GM12891 (cell line): Measurements from ENCODE around the gene GPR160.
A peak's percentile ranks its signal among the peaks of the same experiment; 100 is the strongest.

Experiments
- DNase-seq: peaks from one replicate; pipeline ENCODE4 v3.0.0; 2011; ENCODE audit warnings: low spot score; ENCODE audit not compliant: insufficient read length
- FAIRE-seq: peaks from 2 replicates; lab custom pipeline; 2011; peaks lifted over from hg19 to GRCh38; lab: Jason Lieb, UNC
- PAX5 ChIP-seq: IDR thresholded peaks from 2 replicates; pipeline ENCODE4 v1.6.1; 2011; ENCODE audit warnings: low read length, moderate library complexity, mild to moderate bottlenecking; ENCODE audit not compliant: insufficient read depth, severe bottlenecking
- POLR2A ChIP-seq: IDR thresholded peaks from 2 replicates; pipeline ENCODE4 v1.6.1; 2011; ENCODE audit warnings: low read depth, low read length, control low read depth
- POLR2AphosphoS5 ChIP-seq: IDR thresholded peaks from 2 replicates; pipeline ENCODE4 v1.6.1; 2011; ENCODE audit warnings: low read depth, low read length, control low read depth
- POU2F2 ChIP-seq: IDR thresholded peaks from 2 replicates; pipeline ENCODE4 v1.6.1; 2011; ENCODE audit warnings: low read depth, mild to moderate bottlenecking, control low read depth, low read length, moderate library complexity
- SPI1 ChIP-seq: IDR thresholded peaks from 2 replicates; pipeline ENCODE4 v1.6.1; 2011; ENCODE audit warnings: low read depth, low read length, control low read depth
- TAF1 ChIP-seq: IDR thresholded peaks from 2 replicates; pipeline ENCODE4 v1.6.1; 2011; ENCODE audit warnings: low read depth, low read length, control low read depth

GPR160 gene

GRCh38 chr3:170024581-170024980 lies 13.2 kb upstream of the GPR160 start:
- DNase-seq, result no peak
- no peak for TF ChIP-seq PAX5
- no peak for FAIRE-seq

- no peak for DNase-seq
- FAIRE-seq, result no peak
- no peak for TF ChIP-seq POU2F2
- no peak for TF ChIP-seq SPI1
- TF ChIP-seq TAF1, result no peak
- no peak for TF ChIP-seq POLR2A
- TF ChIP-seq POLR2AphosphoS5, result no peak
- no peak for TF ChIP-seq PAX5
These were observed 10.3 kb upstream of the GPR160 start for GRCh38 chr3:170027233-170028102.

- DNase-seq, result no peak
- TF ChIP-seq POU2F2 (no peak), POLR2A (no peak), PAX5 (no peak), POLR2AphosphoS5 (no peak), TAF1 (no peak), SPI1 (no peak)
- FAIRE-seq, result no peak
These were observed 4.3 kb upstream of the GPR160 start for GRCh38 chr3:170033489-170033888.

GRCh38 chr3:170038434-170039110 lies 777 bp downstream of the GPR160 start:
- no peak for TF ChIP-seq POLR2A
- TF ChIP-seq SPI1, result peak; percentile 73
- no peak for TF ChIP-seq POLR2AphosphoS5
- peak; percentile 28 for DNase-seq
- FAIRE-seq, result peak; percentile 88

GRCh38 chr3:170040418-170040817 lies 2.6 kb downstream of the GPR160 start:
- FAIRE-seq, result peak; percentile 16
- no peak for DNase-seq
- TF ChIP-seq POLR2AphosphoS5 (no peak), POLR2A (no peak; the same call in 1 of the 2 replicates), POU2F2 (no peak), TAF1 (no peak)

GRCh38 chr3:170043506-170043905 lies 5.7 kb downstream of the GPR160 start:
- DNase-seq (no peak), FAIRE-seq (peak; percentile 78)
- TF ChIP-seq POLR2A (no peak), POU2F2 (no peak), PAX5 (no peak), SPI1 (no peak), POLR2AphosphoS5 (no peak), TAF1 (no peak)

- FAIRE-seq (no peak), DNase-seq (no peak)
- TF ChIP-seq TAF1 (no peak), PAX5 (no peak), POLR2A (no peak), SPI1 (no peak), POLR2AphosphoS5 (no peak), POU2F2 (no peak)
These were observed 6.5 kb downstream of the GPR160 start for GRCh38 chr3:170044271-170044670.

- FAIRE-seq (peak; percentile 87), DNase-seq (peak; percentile 26)
- TF ChIP-seq PAX5 (no peak), SPI1 (peak; percentile 99), POLR2AphosphoS5 (peak; percentile 8; the same call in 1 of the 2 replicates)
These were observed 7.0 kb downstream of the GPR160 start for GRCh38 chr3:170044795-170045244.

- TF ChIP-seq SPI1 (no peak), POLR2A (no peak), POU2F2 (no peak), POLR2AphosphoS5 (no peak), TAF1 (no peak), PAX5 (no peak)
- FAIRE-seq (no peak), DNase-seq (no peak)
These were observed 8.7 kb downstream of the GPR160 start for GRCh38 chr3:170046269-170047132.
